Measurements from ENCODE around the gene FES.

GRCh38 chr15:90939756-90940155, 55.5 kb downstream of the FES start:
- TF ChIP-seq EHMT2 (IDR thresholded peaks at IDR 0.05; ENCODE audit: low read depth) (no peak), RAD21 (conservative IDR thresholded peaks at IDR 0.05 in 1 of 2, IDR thresholded peaks at IDR 0.05 in 1 of 2) (no peak)
